Measurements from ENCODE around the gene GCH1.

GRCh38 chr14:54919330-54919729 lies 16.7 kb upstream of the GCH1 start:
- no peak for TF ChIP-seq CTCF (IDR thresholded peaks at IDR 0.05; ENCODE audit: insufficient read depth, low read depth, low read length)
- TF ChIP-seq EZH2 (IDR thresholded peaks at IDR 0.05; ENCODE audit: insufficient read depth, low read length), result no peak
